GM21360 (cell line): ENCODE results near the gene DCHS2.
"Not testable (repeated sequence)": the region's sequence is repeated elsewhere in the genome, so short reads cannot be mapped to it uniquely, and the experiment has no call there.

Experiments used
- ATAC-seq: cut with Tn5 transposase; IDR thresholded peaks from one replicate; pipeline ENCODE4 v1.9.1; 2021; ENCODE audit warnings: mild to moderate bottlenecking, moderate library complexity; ENCODE audit not compliant: unreplicated experiment

DCHS2 gene

DNA sequence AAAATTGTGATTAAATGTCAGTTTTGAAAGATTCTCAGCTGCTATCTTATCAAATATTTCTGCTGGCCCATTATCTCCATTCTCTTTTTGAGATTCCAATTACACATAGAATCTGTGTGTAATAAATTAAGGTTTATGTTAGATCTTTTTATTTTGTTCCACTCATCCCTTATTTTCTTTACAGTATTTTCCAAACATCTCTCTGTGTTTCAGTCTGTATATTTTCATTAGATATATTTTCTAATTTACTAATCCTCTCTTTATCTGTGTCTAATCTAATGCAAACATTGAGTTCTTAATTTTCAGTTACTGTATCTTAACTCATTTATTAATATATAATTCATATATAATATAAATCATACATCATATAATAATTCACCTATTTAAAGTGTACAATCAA is 268.7 kb downstream of the DCHS2 start:
- no peak for ATAC-seq

DNA sequence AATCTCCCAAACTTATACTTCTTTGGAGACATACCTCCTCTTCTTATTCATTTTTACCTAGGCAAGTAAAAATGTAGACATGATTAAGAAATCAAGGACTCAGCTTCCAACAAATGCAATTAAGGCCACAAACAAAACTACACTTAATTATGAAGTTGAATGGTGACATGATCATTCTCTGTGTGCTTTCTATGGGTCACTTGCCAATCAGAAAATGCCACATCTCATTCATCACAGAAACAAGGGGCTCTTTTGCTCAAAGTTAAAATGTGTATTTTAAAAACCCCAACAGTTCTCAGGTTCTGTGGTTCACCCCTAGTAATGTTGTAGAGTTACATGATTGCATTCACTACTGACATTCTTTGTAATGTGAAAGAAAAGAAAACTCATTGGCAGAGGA is 273.5 kb downstream of the DCHS2 start:
- no peak for ATAC-seq

GRCh38 chr4:154217384-154217783 is 274.2 kb downstream of the DCHS2 start:
- not testable (repeated sequence) for ATAC-seq

DNA sequence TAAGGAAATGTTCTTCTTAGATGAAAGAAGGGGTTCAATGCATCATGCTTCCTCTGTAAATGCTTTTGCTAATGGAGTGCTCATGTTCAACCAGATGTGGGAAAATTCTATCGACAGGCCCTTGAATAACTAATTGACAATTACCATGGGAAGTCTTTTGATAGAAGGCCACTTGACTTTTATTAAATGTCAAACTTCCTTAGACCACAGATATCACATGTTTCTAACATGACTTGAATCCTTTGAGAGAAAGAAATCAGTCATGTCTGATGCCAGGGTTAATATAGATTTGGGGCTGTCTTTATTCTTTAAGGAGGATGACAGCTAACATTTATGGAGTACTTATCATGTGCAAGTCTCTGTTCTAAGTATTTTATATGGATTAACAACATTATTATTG is 280.1 kb downstream of the DCHS2 start:
- no peak for ATAC-seq

- ATAC-seq, result no peak
These were observed 283.2 kb downstream of the DCHS2 start for GRCh38 chr4:154208424-154208823.

- ATAC-seq, result no peak
These were observed 286.1 kb downstream of the DCHS2 start for GRCh38 chr4:154205471-154205870.

DNA sequence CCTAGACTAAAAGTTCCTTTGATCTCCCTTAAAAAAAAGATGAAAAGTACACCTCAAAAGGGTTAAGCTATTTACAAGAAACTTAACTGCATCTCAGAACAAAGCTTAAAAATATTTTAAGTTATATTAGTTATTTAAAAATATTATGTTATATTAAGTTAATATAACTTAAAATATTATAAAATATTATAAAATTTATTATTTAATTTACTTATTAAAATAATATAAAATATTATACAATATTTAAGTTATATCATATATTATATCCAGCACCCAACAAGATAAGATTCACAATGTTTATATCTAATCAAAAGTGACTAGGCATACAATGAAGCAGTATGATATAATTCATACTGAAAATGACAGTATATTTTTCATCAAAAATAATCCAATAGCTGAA is 296.9 kb downstream of the DCHS2 start:
- ATAC-seq, result no peak

- no peak for ATAC-seq
These were observed 299.0 kb downstream of the DCHS2 start for GRCh38 chr4:154192585-154192984.

- ATAC-seq, result no peak
These were observed 302.3 kb downstream of the DCHS2 start for GRCh38 chr4:154189346-154189745.

GRCh38 chr4:154186888-154187287 is 304.7 kb downstream of the DCHS2 start:
- no peak for ATAC-seq

GRCh38 chr4:154186035-154186434 is 305.6 kb downstream of the DCHS2 start:
- ATAC-seq, result no peak

- ATAC-seq, result no peak
These were observed 307.4 kb downstream of the DCHS2 start for GRCh38 chr4:154184238-154184637.

- ATAC-seq, result no peak
These were observed 308.3 kb downstream of the DCHS2 start for GRCh38 chr4:154183264-154183663.
